Body of pancreas (tissue), 4 donors: ENCODE measurements around the gene SDCBP2. TPM values are rescaled to one million over a fixed set of nuclear protein-coding genes. Genes with fewer than 3 reads are reported as not detected.

Source experiments
- ATAC-seq: fragments of 150-250 bp; one replicate; pipeline ENCODE4 v1.9.1; 2016
- DNase-seq, 4 donors: peaks; one replicate each; pipeline ENCODE4 v3.0.0-alpha.2; 2019
- H3K27ac ChIP-seq, 4 donors: fragments of 200-600 bp; sonication (generic); 1 replicate in 3 of 4; 2 replicates in 1 of 4; pipeline versions ENCODE4 v1.5.1 to v1.6.1; 2016 to 2019; ENCODE audit warnings: mild to moderate bottlenecking in 1 of 4, mixed read lengths in 1 of 4, moderate library complexity in 1 of 4
- H3K27me3 ChIP-seq, 2 donors: fragments of 200-600 bp; sonication (generic); one replicate each; pipeline ENCODE4 v1.6.0; 2016; ENCODE audit warnings: mild to moderate bottlenecking in 1 of 2
- H3K36me3 ChIP-seq, 2 donors: fragments of 200-600 bp; sonication (generic); replicated peaks in 1 of 2; 2 replicates each; pipeline ENCODE4 v1.5.1; 2016; ENCODE audit warnings: low read depth in 2 of 2; ENCODE audit not compliant: insufficient read depth in 1 of 2
- H3K4me1 ChIP-seq: fragments of 200-600 bp; sonication (generic); one replicate; pipeline ENCODE4 v1.6.0; 2016
- H3K4me3 ChIP-seq, 2 donors: fragments of 200-600 bp; sonication (generic); 1 replicate in 1 of 2; 2 replicates in 1 of 2; pipeline ENCODE4 v1.5.1; 2016 to 2019
- H3K9me3 ChIP-seq, 3 donors: fragments of 200-600 bp; sonication (generic); 1 replicate in 2 of 3; 2 replicates in 1 of 3; pipeline ENCODE4 v1.5.1; 2016
- POLR2A ChIP-seq, 3 donors: fragments of 450-650 bp; IDR thresholded peaks; one replicate each; pipeline ENCODE4 v1.6.1; 2016; ENCODE audit warnings: antibody characterized with exemption in 3 of 3, mild to moderate bottlenecking in 2 of 3
- WGBS, 2 donors: methylation state at CpG; one replicate each; pipeline ENCODE4 v1.1.5; 2017; 5-methylcytosine and 5-hydroxymethylcytosine counted together
- intact Hi-C: fragments of 100-400 bp; cut with DNase I; formaldehyde crosslinking; loops from one replicate; pipeline ENCODE4 v1.15.1; 2023
- total RNA-seq, 2 donors: library from RNA; depleted of rRNA; stranded (reverse); fragments of >200 nt; gene quantifications; one replicate each; pipeline ENCODE4 v1.1.0, GENCODE V29; 2016
- TF ChIP-seq, protein P1 (sequence below), 7 experiments: fragments of 450-650 bp in 4 of 7; fragments of 200-600 bp in 3 of 7; sonication (generic) in 3 of 7; IDR thresholded peaks; one replicate each; pipeline ENCODE4 v1.5.1; 2016 to 2019; ENCODE audit warnings: antibody characterized with exemption in 7 of 7

SDCBP2 gene
- total RNA-seq, 2 donors from 2014 or later, result 14.8 to 20.0 TPM

DNA sequence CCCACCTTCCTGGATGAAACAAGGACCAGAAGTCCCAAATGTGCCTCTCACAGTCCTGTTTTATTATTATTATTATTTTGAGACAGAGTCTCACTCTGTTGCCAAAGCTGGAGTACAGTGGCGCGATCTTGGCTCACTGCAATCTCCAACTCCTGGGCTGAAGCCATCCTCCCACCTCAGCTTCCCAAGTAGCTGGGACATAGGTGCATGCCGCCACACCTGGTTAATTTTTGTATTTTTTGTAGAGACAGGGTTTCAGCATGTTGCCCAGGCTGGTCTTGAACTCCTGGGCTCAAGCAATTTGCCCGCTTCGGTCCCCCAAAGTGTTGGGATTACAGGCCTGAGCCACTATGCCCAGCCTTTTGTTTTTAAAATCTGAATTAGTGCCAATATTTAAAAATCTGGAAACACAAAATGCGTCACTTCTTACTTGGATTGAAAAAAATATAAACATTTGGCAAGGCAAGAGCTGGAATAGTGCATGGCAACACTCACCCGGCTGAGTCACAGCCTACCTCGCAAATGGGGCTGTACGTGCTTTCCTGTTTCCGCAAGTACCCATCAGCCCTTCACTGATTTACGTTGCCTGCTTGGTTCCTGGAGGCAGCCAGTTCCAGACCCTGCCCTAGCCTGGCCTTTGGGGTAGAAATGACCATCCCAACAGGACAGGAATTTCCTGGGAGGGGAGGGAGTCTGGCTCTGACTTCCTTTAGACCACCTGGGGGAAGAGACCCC lies 6.3 kb downstream of the SDCBP2 start:
- TF ChIP-seq POLR2A (IDR thresholded peaks at IDR 0.05), result no peak
- TF ChIP-seq, protein P1, sequence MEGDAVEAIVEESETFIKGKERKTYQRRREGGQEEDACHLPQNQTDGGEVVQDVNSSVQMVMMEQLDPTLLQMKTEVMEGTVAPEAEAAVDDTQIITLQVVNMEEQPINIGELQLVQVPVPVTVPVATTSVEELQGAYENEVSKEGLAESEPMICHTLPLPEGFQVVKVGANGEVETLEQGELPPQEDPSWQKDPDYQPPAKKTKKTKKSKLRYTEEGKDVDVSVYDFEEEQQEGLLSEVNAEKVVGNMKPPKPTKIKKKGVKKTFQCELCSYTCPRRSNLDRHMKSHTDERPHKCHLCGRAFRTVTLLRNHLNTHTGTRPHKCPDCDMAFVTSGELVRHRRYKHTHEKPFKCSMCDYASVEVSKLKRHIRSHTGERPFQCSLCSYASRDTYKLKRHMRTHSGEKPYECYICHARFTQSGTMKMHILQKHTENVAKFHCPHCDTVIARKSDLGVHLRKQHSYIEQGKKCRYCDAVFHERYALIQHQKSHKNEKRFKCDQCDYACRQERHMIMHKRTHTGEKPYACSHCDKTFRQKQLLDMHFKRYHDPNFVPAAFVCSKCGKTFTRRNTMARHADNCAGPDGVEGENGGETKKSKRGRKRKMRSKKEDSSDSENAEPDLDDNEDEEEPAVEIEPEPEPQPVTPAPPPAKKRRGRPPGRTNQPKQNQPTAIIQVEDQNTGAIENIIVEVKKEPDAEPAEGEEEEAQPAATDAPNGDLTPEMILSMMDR (IDR thresholded peaks at IDR 0.05), result no peak
- no peaks in the 10 kb centered on the region for H3K9me3 ChIP-seq
- H3K4me3 ChIP-seq, result no peak overlapping the region
- H3K27me3 ChIP-seq, result no peaks in the 10 kb centered on the region
- H3K36me3 ChIP-seq, result no peaks in the 10 kb centered on the region
- DNase-seq (no peak), ATAC-seq (no peak)
- peak overlapping the region in 1 of 4 donors; percentile 58 for H3K27ac ChIP-seq
- WGBS, 2 donors, result 79 to 84% methylated on average over 11 of the region's 11 CpGs
- intact Hi-C loops, result no loop called here
- peaks cover 23% of the 10 kb centered on the region for H3K4me1 ChIP-seq

DNA sequence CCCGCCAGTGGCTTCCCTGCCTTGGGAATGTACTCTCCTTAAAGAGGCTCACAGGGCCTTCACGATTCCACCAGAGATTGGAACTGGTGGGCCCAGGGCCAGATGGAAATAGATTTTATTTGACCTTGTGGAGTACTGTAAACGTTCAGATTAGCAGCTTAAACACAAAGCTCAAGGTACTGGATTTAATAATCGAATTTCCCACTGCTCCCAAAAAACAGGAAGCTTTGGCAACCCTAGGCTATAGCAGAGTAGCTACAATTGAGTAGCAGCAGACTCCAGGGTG lies 7.3 kb downstream of the SDCBP2 start:
- no peak for ATAC-seq
- Histone ChIP-seq H3K4me1 (peaks cover 12% of the 10 kb centered on the region), H3K4me3 (no peak overlapping the region), H3K36me3 (no peaks in the 10 kb centered on the region), H3K9me3 (no peaks in the 10 kb centered on the region), H3K27me3 (no peaks in the 10 kb centered on the region), H3K27ac (no peak overlapping the region)
- intact Hi-C loops, result no loop called here
- no peak for DNase-seq
- no peak for TF ChIP-seq POLR2A (IDR thresholded peaks at IDR 0.05)
- TF ChIP-seq, protein P1 (IDR thresholded peaks at IDR 0.05), result no peak
- WGBS, 2 donors, result 28 to 47% methylated on average over 3 to 4 of the region's 4 CpGs

DNA sequence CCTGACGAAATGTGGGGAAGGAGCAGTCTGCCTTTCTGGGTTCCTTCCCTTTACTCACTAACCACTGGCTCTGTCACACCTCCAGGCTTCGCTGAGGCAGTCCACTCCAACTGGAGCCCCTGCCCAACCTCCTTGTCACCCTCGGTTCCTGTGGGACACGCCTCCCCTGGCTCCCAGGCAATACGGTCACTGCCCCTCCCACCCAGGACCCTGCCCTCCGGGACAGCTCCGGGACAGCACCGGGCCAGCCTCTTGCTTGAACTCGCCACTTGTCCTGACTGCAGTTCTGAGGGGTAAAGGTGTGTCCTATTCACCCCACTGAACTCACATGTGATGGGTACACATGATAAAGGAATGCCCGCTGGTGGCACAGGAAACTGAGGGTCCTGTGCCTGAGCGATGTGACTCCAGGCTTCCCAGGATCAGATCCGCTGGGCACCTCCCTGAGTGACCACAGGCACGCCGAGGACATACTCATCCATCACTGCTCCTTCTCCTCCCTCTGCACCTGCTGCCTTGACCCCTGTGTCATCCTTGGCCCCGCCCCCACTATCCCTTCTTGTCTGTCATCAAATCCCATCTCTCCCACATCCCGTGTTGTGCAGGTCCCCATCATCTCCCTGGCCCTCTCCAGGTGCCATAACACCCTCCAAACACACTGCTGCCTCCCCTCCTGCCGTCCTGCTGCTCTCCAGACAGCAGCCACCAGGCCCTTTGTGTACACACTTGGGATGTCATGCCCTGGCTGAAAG lies 7.9 kb downstream of the SDCBP2 start:
- no peaks in the 10 kb centered on the region for H3K27me3 ChIP-seq
- H3K9me3 ChIP-seq, result no peaks in the 10 kb centered on the region
- intact Hi-C loops, result no loop called here
- peaks cover 7% of the 10 kb centered on the region for H3K4me1 ChIP-seq
- H3K4me3 ChIP-seq, result no peak overlapping the region
- no peak for DNase-seq
- H3K27ac ChIP-seq, result no peak overlapping the region
- no peaks in the 10 kb centered on the region for H3K36me3 ChIP-seq
- 75 to 79% methylated on average over 17 of the region's 17 CpGs for WGBS, 2 donors
- no peak for ATAC-seq
- TF ChIP-seq POLR2A (IDR thresholded peaks at IDR 0.05), result no peak
- TF ChIP-seq, protein P1 (IDR thresholded peaks at IDR 0.05), result no peak

DNA sequence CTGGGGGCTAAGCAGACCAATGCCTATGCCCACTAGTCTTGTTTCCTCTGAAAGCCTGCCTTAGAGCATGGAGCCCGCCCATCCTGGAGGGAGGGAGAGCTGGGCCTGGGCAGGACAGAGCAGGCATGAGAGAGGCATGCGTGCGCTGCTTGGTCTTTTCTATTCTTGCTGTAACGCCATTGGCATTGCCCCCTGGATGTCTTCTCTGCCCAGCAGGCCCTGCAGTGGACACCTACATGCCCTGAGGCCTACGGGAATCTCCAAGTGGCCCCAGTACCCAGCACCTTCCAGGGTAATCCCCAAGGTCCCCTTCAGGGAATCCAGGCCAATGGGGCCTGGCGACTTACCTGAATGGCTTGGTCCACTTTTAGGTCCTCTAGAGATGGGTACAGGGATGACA lies 8.9 kb downstream of the SDCBP2 start:
- ATAC-seq (no peak), DNase-seq (no peak)
- Histone ChIP-seq H3K27ac (no peak overlapping the region), H3K4me1 (peaks cover 5% of the 10 kb centered on the region), H3K4me3 (no peak overlapping the region), H3K9me3 (no peaks in the 10 kb centered on the region), H3K36me3 (no peaks in the 10 kb centered on the region), H3K27me3 (no peaks in the 10 kb centered on the region)
- intact Hi-C loops, result no loop called here
- WGBS, 2 donors, result 89 to 100% methylated on average over 1 to 6 of the region's 6 CpGs
- TF ChIP-seq, protein P1 (IDR thresholded peaks at IDR 0.05), result no peak
- no peak for TF ChIP-seq POLR2A (IDR thresholded peaks at IDR 0.05)
